HCT116 (cell line): ENCODE measurements around the gene TGM2. TPM values are rescaled to one million over a fixed set of nuclear protein-coding genes. Genes with fewer than 3 reads are reported as not detected.

Experiments used
- ATAC-seq: fragments of 200-7000 bp; cut with Tn5 transposase; 2 replicates; pipeline ENCODE4 v1.9.1; 2020; ENCODE audit warnings: mild to moderate bottlenecking, moderate library complexity
- BruUV-seq: library from RNA; stranded (reverse); fragments of 400-500 nt; replicated peaks from 2 replicates; lab custom pipeline; 2021; lab: Mats Ljungman, UMichigan
- CTCF ChIA-PET: fragments of 300-600 bp; sonication (Branson Sonifier 250); formaldehyde crosslinking; loops from one replicate; lab custom pipeline; 2021; ENCODE audit warnings: antibody characterized with exemption; lab: Charles Lee
- POLR2A ChIA-PET: fragments of 300-600, 350-600 bp; sonication (Branson Sonifier 250); formaldehyde crosslinking; loops from one replicate; lab custom pipeline; 2021; ENCODE audit warnings: antibody characterized with exemption; lab: Charles Lee
- RAD21 ChIA-PET, 2 experiments: fragments of 300-600 bp; sonication (Branson Sonifier 250); formaldehyde crosslinking; loops; one replicate each; lab custom pipeline; 2023; ENCODE audit warnings: low total read pairs in 2 of 2; ENCODE audit not compliant: uncharacterized antibody in 2 of 2, unreplicated experiment in 2 of 2, low non-redundant PET in 1 of 2; lab: Charles Lee
- DNase-seq: peaks from one replicate; pipeline ENCODE4 v3.0.0-alpha.2; 2010; ENCODE audit warnings: low read depth, low spot score
- H2AFZ ChIP-seq: fragments of 200-600 bp; shearing (Covaris generic), sonication (generic); 2 replicates; pipeline ENCODE4 v1.6.1; 2017; ENCODE audit warnings: low read depth, mixed run types, mixed read lengths, antibody characterized with exemption, low read length; ENCODE audit not compliant: poor library complexity, severe bottlenecking
- H3K27ac ChIP-seq: 2 replicates; pipeline ENCODE4 v1.5.1; 2012; ENCODE audit warnings: low read depth, low read length
- H3K27me3 ChIP-seq: fragments of 200-600 bp; sonication (generic); 2 replicates; pipeline ENCODE4 v1.6.1; 2016; ENCODE audit warnings: mixed run types, low read length, mixed read lengths; ENCODE audit not compliant: insufficient read depth
- H3K36me3 ChIP-seq, 2 experiments: fragments of 200-500 bp in 1 of 2; fragments of 200-600 bp in 1 of 2; sonication (Bioruptor generic) in 1 of 2; sonication (generic) in 1 of 2; 2 replicates each; pipeline versions ENCODE4 v1.5.1 to v1.6.1; 2014 to 2016; ENCODE audit warnings: low read length in 2 of 2, inconsistent platforms in 1 of 2, mixed read lengths in 1 of 2, mixed run types in 1 of 2; ENCODE audit not compliant: insufficient read depth in 2 of 2, control insufficient read depth in 1 of 2
- H3K4me1 ChIP-seq, 2 experiments: fragments of 200-600 bp in 1 of 2; sonication (generic) in 1 of 2; 2 replicates each; pipeline versions ENCODE4 v1.5.1 to v1.6.1; 2012 to 2017; ENCODE audit warnings: low read length in 2 of 2, inconsistent platforms in 1 of 2, mild to moderate bottlenecking in 1 of 2, mixed read lengths in 1 of 2, mixed run types in 1 of 2, moderate library complexity in 1 of 2; ENCODE audit not compliant: insufficient read depth in 2 of 2, control insufficient read depth in 1 of 2
- H3K4me2 ChIP-seq: fragments of 200-600 bp; sonication (generic); 2 replicates; pipeline ENCODE4 v1.6.1; 2017; ENCODE audit warnings: mixed run types, low read length, mixed read lengths
- H3K4me3 ChIP-seq, 2 experiments: fragments of 200-600 bp in 1 of 2; sonication (generic) in 1 of 2; replicated peaks in 1 of 2; 2 replicates each; pipeline ENCODE4 v1.5.1; 2011 to 2016; ENCODE audit warnings: low read length in 2 of 2, control low read depth in 1 of 2, low read depth in 1 of 2, mild to moderate bottlenecking in 1 of 2, mixed read lengths in 1 of 2, mixed run types in 1 of 2
- H3K79me2 ChIP-seq: fragments of 200-600 bp; sonication (generic); 2 replicates; pipeline ENCODE4 v1.6.1; 2017; ENCODE audit warnings: mild to moderate bottlenecking, mixed run types, low read length, moderate library complexity, mixed read lengths; ENCODE audit not compliant: insufficient read depth
- H3K9ac ChIP-seq: fragments of 200-600 bp; sonication (generic); 2 replicates; pipeline ENCODE4 v1.6.1; 2016; ENCODE audit warnings: low read length, mixed read lengths
- H3K9me2 ChIP-seq: fragments of 200-600 bp; sonication (generic), shearing (Covaris generic); 2 replicates; pipeline ENCODE4 v1.6.1; 2017; ENCODE audit warnings: mixed run types, mild to moderate bottlenecking, moderate library complexity; ENCODE audit not compliant: insufficient read depth
- H3K9me3 ChIP-seq, 2 experiments: fragments of 200-500 bp in 1 of 2; fragments of 200-600 bp in 1 of 2; sonication (Bioruptor generic) in 1 of 2; sonication (generic) in 1 of 2; 2 replicates each; pipeline ENCODE4 v1.6.1; 2014 to 2017; ENCODE audit warnings: low read length in 2 of 2, mixed read lengths in 2 of 2, inconsistent platforms in 1 of 2, low read depth in 1 of 2, mild to moderate bottlenecking in 1 of 2, mixed run types in 1 of 2, moderate library complexity in 1 of 2; ENCODE audit not compliant: control insufficient read depth in 1 of 2, insufficient read depth in 1 of 2
- H4K20me1 ChIP-seq: fragments of 200-600 bp; sonication (generic), shearing (Covaris generic); 2 replicates; pipeline ENCODE4 v1.6.1; 2017; ENCODE audit warnings: mixed run types, mild to moderate bottlenecking, moderate library complexity; ENCODE audit not compliant: insufficient read depth
- ATF3 ChIP-seq: IDR thresholded peaks from 2 replicates; pipeline ENCODE4 v1.6.1; 2012
- ELF1 ChIP-seq: IDR thresholded peaks from 2 replicates; pipeline ENCODE4 v1.6.1; 2012; ENCODE audit warnings: low read depth, borderline replicate concordance
- EZH2 ChIP-seq: fragments of 200-600 bp; sonication (generic); IDR thresholded peaks from 2 replicates; pipeline ENCODE4 v1.6.1; 2017; ENCODE audit warnings: antibody characterized with exemption, mixed run types
- EZH2phosphoT487 ChIP-seq: fragments of 200-600 bp; IDR thresholded peaks from 2 replicates; pipeline ENCODE4 v1.6.1; 2018; ENCODE audit warnings: antibody characterized with exemption, borderline replicate concordance
- MAX ChIP-seq: IDR thresholded peaks from 2 replicates; pipeline ENCODE4 v1.6.1; 2012
- POLR2AphosphoS5 ChIP-seq: IDR thresholded peaks from 2 replicates; pipeline ENCODE4 v1.6.1; 2011; ENCODE audit warnings: mild to moderate bottlenecking, low read depth, low read length, moderate library complexity
- RAD21 ChIP-seq: IDR thresholded peaks from 2 replicates; pipeline ENCODE4 v1.6.1; 2012; ENCODE audit warnings: low read depth, mild to moderate bottlenecking
- intact Hi-C: fragments of 100-400 bp; cut with micrococcal nuclease; formaldehyde crosslinking; loops from 2 replicates; pipeline ENCODE4 v1.10.0; 2022
- total RNA-seq: library from RNA; stranded (reverse); gene quantifications from one replicate; pipeline ENCODE4 v1.2.1, GENCODE V29; 2021; ENCODE audit not compliant: unreplicated experiment
- TF ChIP-seq, protein P1 (sequence below), 3 experiments: fragments of 200-600 bp in 1 of 3; sonication (generic) in 1 of 3; IDR thresholded peaks in 2 of 3; conservative IDR thresholded peaks in 1 of 3; 2 replicates each; pipeline ENCODE4 v1.5.1; 2012 to 2017; ENCODE audit warnings: low read depth in 2 of 3, low read length in 2 of 3, antibody characterized with exemption in 1 of 3, borderline replicate concordance in 1 of 3, control low read depth in 1 of 3, mild to moderate bottlenecking in 1 of 3, mixed read lengths in 1 of 3, mixed run types in 1 of 3, moderate library complexity in 1 of 3; ENCODE audit not compliant: insufficient read depth in 1 of 3

TGM2 gene
- total RNA-seq, 1 experiment from 2014 or later = 6.1 TPM

DNA sequence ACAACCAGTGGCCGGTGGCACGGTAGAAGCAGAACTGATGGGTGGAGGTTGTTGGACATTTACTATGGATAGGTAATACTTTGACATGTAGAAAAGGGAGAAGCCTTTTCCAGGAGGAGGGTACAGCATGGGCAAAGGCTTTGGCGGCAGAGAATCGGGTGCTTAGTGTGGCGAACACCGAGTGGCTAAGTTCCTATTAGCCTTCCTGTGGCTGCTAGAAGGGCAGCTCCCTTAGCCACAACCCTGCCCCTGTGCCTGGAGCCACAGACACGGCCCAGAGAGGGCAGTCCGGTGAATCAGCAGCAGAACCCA lies 37.9 kb upstream of the TGM2 start:
- Histone ChIP-seq H3K9me2 (no peaks in the 10 kb centered on the region), H3K4me2 (no peak overlapping the region), H3K9me3 (no peaks in the 10 kb centered on the region), H3K36me3 (no peaks in the 10 kb centered on the region), H3K79me2 (no peaks in the 10 kb centered on the region), H3K27ac (no peak overlapping the region), H2AFZ (no peak overlapping the region), H3K4me1 (peaks cover 0 to 13% of the 10 kb centered on the region in 2 experiments; a peak in 2 of 4 replicates), H4K20me1 (no peaks in the 10 kb centered on the region), H3K4me3 (no peak overlapping the region), H3K27me3 (no peaks in the 10 kb centered on the region), H3K9ac (no peak overlapping the region)
- DNase-seq (no peak), ATAC-seq (no peak)
- intact Hi-C loops = no loop called here
- no peak for TF ChIP-seq POLR2AphosphoS5
- no peak for TF ChIP-seq ATF3
- ChIA-PET POLR2A (no interaction called here), CTCF (interaction anchor here (4.6 kb wide), 1 partner anchor 19 kb away, joined by 15 read pairs; no protein-coding TSS in a partner anchor), RAD21 (no interaction called here)
- no TSS peak for BruUV-seq

- no peak for ATAC-seq
- Histone ChIP-seq H3K36me3 (no peaks in the 10 kb centered on the region), H3K4me1 (peaks cover 0 to 13% of the 10 kb centered on the region in 2 experiments; a peak in 2 of 4 replicates), H3K4me3 (no peak overlapping the region), H3K27me3 (no peaks in the 10 kb centered on the region), H3K9ac (no peak overlapping the region), H4K20me1 (no peaks in the 10 kb centered on the region), H2AFZ (no peak overlapping the region), H3K9me3 (no peaks in the 10 kb centered on the region), H3K9me2 (no peaks in the 10 kb centered on the region), H3K4me2 (no peak overlapping the region), H3K27ac (no peak overlapping the region), H3K79me2 (no peaks in the 10 kb centered on the region)
- CTCF ChIA-PET = interaction anchor here (4.6 kb wide), 1 partner anchor 19 kb away, joined by 15 read pairs; no protein-coding TSS in a partner anchor
- POLR2A ChIA-PET = no interaction called here
- intact Hi-C loops = no loop called here
- TF ChIP-seq, protein P1, sequence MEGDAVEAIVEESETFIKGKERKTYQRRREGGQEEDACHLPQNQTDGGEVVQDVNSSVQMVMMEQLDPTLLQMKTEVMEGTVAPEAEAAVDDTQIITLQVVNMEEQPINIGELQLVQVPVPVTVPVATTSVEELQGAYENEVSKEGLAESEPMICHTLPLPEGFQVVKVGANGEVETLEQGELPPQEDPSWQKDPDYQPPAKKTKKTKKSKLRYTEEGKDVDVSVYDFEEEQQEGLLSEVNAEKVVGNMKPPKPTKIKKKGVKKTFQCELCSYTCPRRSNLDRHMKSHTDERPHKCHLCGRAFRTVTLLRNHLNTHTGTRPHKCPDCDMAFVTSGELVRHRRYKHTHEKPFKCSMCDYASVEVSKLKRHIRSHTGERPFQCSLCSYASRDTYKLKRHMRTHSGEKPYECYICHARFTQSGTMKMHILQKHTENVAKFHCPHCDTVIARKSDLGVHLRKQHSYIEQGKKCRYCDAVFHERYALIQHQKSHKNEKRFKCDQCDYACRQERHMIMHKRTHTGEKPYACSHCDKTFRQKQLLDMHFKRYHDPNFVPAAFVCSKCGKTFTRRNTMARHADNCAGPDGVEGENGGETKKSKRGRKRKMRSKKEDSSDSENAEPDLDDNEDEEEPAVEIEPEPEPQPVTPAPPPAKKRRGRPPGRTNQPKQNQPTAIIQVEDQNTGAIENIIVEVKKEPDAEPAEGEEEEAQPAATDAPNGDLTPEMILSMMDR (IDR thresholded peaks at IDR 0.05 in 2 of 3, conservative IDR thresholded peaks at IDR 0.05 in 1 of 3; ENCODE audit: borderline replicate concordance in 1 of 3, insufficient read depth in 1 of 3, low read depth in 2 of 3, low read length in 2 of 3) = no peak
- no peak for TF ChIP-seq EZH2phosphoT487
- TF ChIP-seq ELF1 = no peak
- TF ChIP-seq EZH2 = no peak
- TF ChIP-seq MAX = no peak
- no peak for TF ChIP-seq RAD21
- RAD21 ChIA-PET = no interaction called here
- no peak for DNase-seq
- BruUV-seq = no TSS peak
Observed at GRCh38 chr20:38202153-38202981, 37.3 kb upstream of the TGM2 start.
